ENCODE measurements around the gene LTK. TPM values are rescaled to one million over a fixed set of nuclear protein-coding genes. Genes with fewer than 3 reads are reported as not detected.

The LTK gene
- 10 to 100 TPM in 3 of 4 donors, not detected in 1; 13.8 to 39.0 (median 26.3) TPM for total RNA-seq

GRCh38 chr15:41513506-41514227, at the start of gene LTK:
Gene LTK, minus strand, starts transcription at chr15:41513827. Its CDS starts 118 bp downstream, at chr15:41513709.
- H3K4me3 ChIP-seq, result peak within 1 kb of the TSS; percentile 16 to 62 (median 53)

GRCh38 chr15:41562784-41563198, 49.2 kb upstream of the LTK start:
- no peak for DNase-seq
- Histone ChIP-seq H3K27me3 (no peaks in the 10 kb centered on the region), H3K36me3 (no peaks in the 10 kb centered on the region), H3K4me1 (peaks cover 0 to 16% (median 13%) of the 10 kb centered on the region in 4 donors), H3K4me3 (no peak overlapping the region), H3K27ac (no peak overlapping the region), H3K9me3 (no peaks in the 10 kb centered on the region)
- TF ChIP-seq CTCF (IDR thresholded peaks at IDR 0.05), result no peak
- no peak for TF ChIP-seq POLR2A (IDR thresholded peaks at IDR 0.05)

More at GRCh38 chr15:41513506-41514227, at the start of gene LTK:
- Histone ChIP-seq H3K4me1 (peaks cover 0 to 35% (median 21%) of the 10 kb centered on the region in 4 donors), H3K36me3 (no peaks in the 10 kb centered on the region), H3K9me3 (no peaks in the 10 kb centered on the region), H3K27me3 (peaks cover 0 to 13% of the 10 kb centered on the region in 2 donors), H3K27ac (peak within 1 kb of the TSS; percentile 25 to 64 (median 45))
- DNase-seq, result peak in 2 of 3 donors; percentile 25 to 59
- TF ChIP-seq CTCF (IDR thresholded peaks at IDR 0.05), result no peak
- TF ChIP-seq POLR2A (IDR thresholded peaks at IDR 0.05), result no peak

GRCh38 chr15:41562244-41562643, 48.6 kb upstream of the LTK start:
- H3K27me3 ChIP-seq, result no peaks in the 10 kb centered on the region
- no peak overlapping the region for H3K27ac ChIP-seq
- DNase-seq, result no peak
- no peaks in the 10 kb centered on the region for H3K36me3 ChIP-seq
- peaks cover 0 to 19% (median 13%) of the 10 kb centered on the region in 4 donors for H3K4me1 ChIP-seq
- no peak overlapping the region for H3K4me3 ChIP-seq
- no peak for TF ChIP-seq CTCF (IDR thresholded peaks at IDR 0.05)
- no peaks in the 10 kb centered on the region for H3K9me3 ChIP-seq

GRCh38 chr15:41561777-41562145, 48.1 kb upstream of the LTK start:
- Histone ChIP-seq H3K4me1 (peaks cover 0 to 19% (median 13%) of the 10 kb centered on the region in 4 donors), H3K4me3 (no peak overlapping the region), H3K36me3 (no peaks in the 10 kb centered on the region), H3K27ac (no peak overlapping the region), H3K9me3 (no peaks in the 10 kb centered on the region), H3K27me3 (no peaks in the 10 kb centered on the region)
- TF ChIP-seq POLR2A (IDR thresholded peaks at IDR 0.05), result no peak
- TF ChIP-seq CTCF (IDR thresholded peaks at IDR 0.05), result no peak
- no peak for DNase-seq

GRCh38 chr15:41561104-41561776, 47.6 kb upstream of the LTK start:
- TF ChIP-seq CTCF (IDR thresholded peaks at IDR 0.05) (no peak), POLR2A (IDR thresholded peaks at IDR 0.05) (no peak)
- no peak for DNase-seq
- peaks cover 0 to 19% (median 13%) of the 10 kb centered on the region in 4 donors for H3K4me1 ChIP-seq

More at GRCh38 chr15:41561104-41561776, 47.6 kb upstream of the LTK start:
- H3K4me3 ChIP-seq, result no peak overlapping the region
- H3K9me3 ChIP-seq, result no peaks in the 10 kb centered on the region
- H3K36me3 ChIP-seq, result no peaks in the 10 kb centered on the region
- no peaks in the 10 kb centered on the region for H3K27me3 ChIP-seq
- no peak overlapping the region for H3K27ac ChIP-seq
